Kidney glomerular epithelial cell (primary cell): Measurements from ENCODE around the gene GAPVD1.

Source experiments
- DNase-seq: peaks from one replicate; lab custom pipeline; 2025; lab: John Stamatoyannopoulos, UW

GAPVD1 gene

GRCh38 chr9:125405938-125406809 lies 144.5 kb downstream of the GAPVD1 start:
- DNase-seq = no peak

- no peak for DNase-seq
Observed at GRCh38 chr9:125406810-125407087, 145.1 kb downstream of the GAPVD1 start.

- DNase-seq = no peak
Observed at GRCh38 chr9:125407432-125407973, 145.9 kb downstream of the GAPVD1 start.

- peak; percentile 28 for DNase-seq
Observed at GRCh38 chr9:125407974-125408900, 146.6 kb downstream of the GAPVD1 start.

GRCh38 chr9:125409217-125409636 lies 147.6 kb downstream of the GAPVD1 start:
- no peak for DNase-seq

GRCh38 chr9:125409637-125410521 lies 148.3 kb downstream of the GAPVD1 start:
- DNase-seq = no peak

GRCh38 chr9:125410522-125410894 lies 148.9 kb downstream of the GAPVD1 start:
- no peak for DNase-seq

- DNase-seq = no peak
Observed at GRCh38 chr9:125411171-125411756, 149.6 kb downstream of the GAPVD1 start.

- no peak for DNase-seq
Observed at GRCh38 chr9:125412166-125412565, 150.5 kb downstream of the GAPVD1 start.

- DNase-seq = no peak
Observed at GRCh38 chr9:125413579-125413978, 152.0 kb downstream of the GAPVD1 start.

- no peak for DNase-seq
Observed at GRCh38 chr9:125415583-125416460, 154.2 kb downstream of the GAPVD1 start.

- no peak for DNase-seq
Observed at GRCh38 chr9:125416517-125416916, 154.9 kb downstream of the GAPVD1 start.
